RWPE2 (cell line): ENCODE data around the gene CACNA1B.

ENCODE experiments used
- ATAC-seq: fragments of 200-7000 bp; cut with Tn5 transposase; 3 replicates; pipeline ENCODE4 v1.9.1; 2021; ENCODE audit warnings: low read depth
- DNase-seq: peaks from one replicate; pipeline ENCODE4 v3.0.0-alpha.2; 2020; ENCODE audit warnings: low spot score
- H3K27ac ChIP-seq: fragments of 450-650 bp; 2 replicates; pipeline ENCODE4 v1.5.1; 2017; ENCODE audit warnings: mild to moderate bottlenecking; ENCODE audit not compliant: poor library complexity, severe bottlenecking
- H3K27me3 ChIP-seq: fragments of 250-450 bp; sonication (Bioruptor Pico); 2 replicates; pipeline ENCODE4 v1.5.1; 2021; ENCODE audit warnings: mild to moderate bottlenecking, moderate library complexity; ENCODE audit not compliant: insufficient read depth, poor library complexity, severe bottlenecking
- H3K36me3 ChIP-seq: fragments of 250-450 bp; sonication (Bioruptor Pico); 2 replicates; pipeline ENCODE4 v1.5.1; 2020; ENCODE audit warnings: low read depth, mild to moderate bottlenecking, moderate library complexity
- H3K4me1 ChIP-seq: fragments of 250-450 bp; sonication (Bioruptor Pico); 2 replicates; pipeline ENCODE4 v1.5.1; 2021; ENCODE audit warnings: mild to moderate bottlenecking, moderate library complexity; ENCODE audit not compliant: insufficient read depth, poor library complexity, severe bottlenecking
- H3K4me3 ChIP-seq: fragments of 250-450 bp; sonication (Bioruptor Pico); 2 replicates; pipeline ENCODE4 v1.5.1; 2021; ENCODE audit warnings: mild to moderate bottlenecking, moderate library complexity; ENCODE audit not compliant: severe bottlenecking
- H3K9me3 ChIP-seq: fragments of 250-450 bp; sonication (Bioruptor Pico); 2 replicates; pipeline ENCODE4 v1.5.1; 2021; ENCODE audit warnings: mild to moderate bottlenecking, moderate library complexity; ENCODE audit not compliant: severe bottlenecking
- CTCF ChIP-seq: fragments of 450-650 bp; IDR thresholded peaks from one replicate; pipeline ENCODE4 v1.5.1; 2017; ENCODE audit warnings: mild to moderate bottlenecking, moderate library complexity; ENCODE audit not compliant: poor library complexity, severe bottlenecking

Gene CACNA1B

GRCh38 chr9:137987244-137988030, 109.9 kb downstream of the CACNA1B start:
- H3K27me3 ChIP-seq, result peaks cover 15% of the 10 kb centered on the region
- no peak overlapping the region for H3K4me3 ChIP-seq
- DNase-seq (no peak), ATAC-seq (peak; percentile 70; the same call in 2 of the 3 replicates)
- no peaks in the 10 kb centered on the region for H3K36me3 ChIP-seq
- no peaks in the 10 kb centered on the region for H3K9me3 ChIP-seq
- H3K4me1 ChIP-seq, result no peaks in the 10 kb centered on the region
- no peak overlapping the region for H3K27ac ChIP-seq
- no peak for TF ChIP-seq CTCF

- TF ChIP-seq CTCF, result no peak
- Histone ChIP-seq H3K27me3 (peaks cover 15% of the 10 kb centered on the region), H3K27ac (no peak overlapping the region), H3K36me3 (no peaks in the 10 kb centered on the region), H3K9me3 (no peaks in the 10 kb centered on the region), H3K4me3 (no peak overlapping the region), H3K4me1 (no peaks in the 10 kb centered on the region)
- ATAC-seq, result no peak
- no peak for DNase-seq
Measured at GRCh38 chr9:137988051-137988450, 110.5 kb downstream of the CACNA1B start.

GRCh38 chr9:137988701-137989100, 111.1 kb downstream of the CACNA1B start:
- no peak for DNase-seq
- no peak for ATAC-seq
- Histone ChIP-seq H3K4me1 (no peaks in the 10 kb centered on the region), H3K27ac (no peak overlapping the region), H3K9me3 (no peaks in the 10 kb centered on the region), H3K27me3 (peaks cover 19% of the 10 kb centered on the region), H3K4me3 (no peak overlapping the region), H3K36me3 (no peaks in the 10 kb centered on the region)
- TF ChIP-seq CTCF, result no peak

- H3K9me3 ChIP-seq, result no peaks in the 10 kb centered on the region
- no peak for TF ChIP-seq CTCF
- DNase-seq (no peak), ATAC-seq (no peak)
- no peaks in the 10 kb centered on the region for H3K4me1 ChIP-seq
- no peak overlapping the region for H3K4me3 ChIP-seq
- no peaks in the 10 kb centered on the region for H3K36me3 ChIP-seq
- peaks cover 24% of the 10 kb centered on the region for H3K27me3 ChIP-seq
- no peak overlapping the region for H3K27ac ChIP-seq
Measured at GRCh38 chr9:137989156-137989555, 111.6 kb downstream of the CACNA1B start.
